NCI-H2196 treated with DMSO at 0.1 percent for 48 hours (cell line): ENCODE results near the gene RAB3GAP2.
A peak's percentile ranks its signal among the peaks of the same experiment; 100 is the strongest.
"Not testable (repeated sequence)": the region's sequence is repeated elsewhere in the genome, so short reads cannot be mapped to it uniquely, and the experiment has no call there.

Experiments used
- DNase-seq: peaks from one replicate; lab custom pipeline; 2025; ENCODE audit not compliant: unreplicated experiment; lab: John Stamatoyannopoulos, UW

The RAB3GAP2 gene

GRCh38 chr1:220239966-220240365 is 32.3 kb downstream of the RAB3GAP2 start:
- DNase-seq = no peak

- no peak for DNase-seq
These were observed 33.0 kb downstream of the RAB3GAP2 start for GRCh38 chr1:220239213-220239612.

- DNase-seq = not testable (repeated sequence)
These were observed 36.0 kb downstream of the RAB3GAP2 start for GRCh38 chr1:220236278-220236677.

GRCh38 chr1:220235462-220235861 is 36.8 kb downstream of the RAB3GAP2 start:
- DNase-seq = peak; percentile 25

- DNase-seq = no peak
These were observed 38.3 kb downstream of the RAB3GAP2 start for GRCh38 chr1:220233927-220234326.

GRCh38 chr1:220229771-220230170 is 42.5 kb downstream of the RAB3GAP2 start:
- no peak for DNase-seq

- DNase-seq = no peak
These were observed 44.9 kb downstream of the RAB3GAP2 start for GRCh38 chr1:220227393-220227792.

GRCh38 chr1:220226752-220227151 is 45.5 kb downstream of the RAB3GAP2 start:
- no peak for DNase-seq

- DNase-seq = no peak
These were observed 46.3 kb downstream of the RAB3GAP2 start for GRCh38 chr1:220225957-220226356.

GRCh38 chr1:220224611-220225124 is 47.6 kb downstream of the RAB3GAP2 start:
- no peak for DNase-seq

GRCh38 chr1:220224033-220224432 is 48.2 kb downstream of the RAB3GAP2 start:
- no peak for DNase-seq

- no peak for DNase-seq
These were observed 49.3 kb downstream of the RAB3GAP2 start for GRCh38 chr1:220222939-220223338.

- DNase-seq = no peak
These were observed 50.6 kb downstream of the RAB3GAP2 start for GRCh38 chr1:220221670-220222069.

GRCh38 chr1:220221269-220221668 is 51.0 kb downstream of the RAB3GAP2 start:
- DNase-seq = no peak

- DNase-seq = not testable (repeated sequence)
These were observed 51.6 kb downstream of the RAB3GAP2 start for GRCh38 chr1:220220699-220221040.

- no peak for DNase-seq
These were observed 52.2 kb downstream of the RAB3GAP2 start for GRCh38 chr1:220219865-220220698.

- no peak for DNase-seq
These were observed 53.2 kb downstream of the RAB3GAP2 start for GRCh38 chr1:220219136-220219442.

- peak; percentile 15 for DNase-seq
These were observed 53.7 kb downstream of the RAB3GAP2 start for GRCh38 chr1:220218397-220219135.

GRCh38 chr1:220217383-220217988 is 54.8 kb downstream of the RAB3GAP2 start:
- DNase-seq = no peak

- DNase-seq = no peak
These were observed 58.8 kb downstream of the RAB3GAP2 start for GRCh38 chr1:220213382-220213983.

GRCh38 chr1:220207411-220207810 is 64.8 kb downstream of the RAB3GAP2 start:
- DNase-seq = no peak
